Measurements from ENCODE around the gene CD58.
"Not testable (repeated sequence)": the region's sequence is repeated elsewhere in the genome, so short reads cannot be mapped to it uniquely, and the experiment has no call there.

The CD58 gene

GRCh38 chr1:116591951-116592605 is 21.3 kb upstream of the CD58 start:
- not testable (repeated sequence) for DNase-seq (ENCODE audit: low read depth)

- DNase-seq (ENCODE audit: low read depth) = not testable (repeated sequence)
Measured at GRCh38 chr1:116591006-116591950, 20.5 kb upstream of the CD58 start.

- DNase-seq (ENCODE audit: low read depth) = not testable (repeated sequence)
Measured at GRCh38 chr1:116590359-116591005, 19.7 kb upstream of the CD58 start.

GRCh38 chr1:116589101-116589735 is 18.4 kb upstream of the CD58 start:
- DNase-seq (ENCODE audit: low read depth) = not testable (repeated sequence)

- no peak for DNase-seq (ENCODE audit: low read depth)
Measured at GRCh38 chr1:116587501-116588227, 16.8 kb upstream of the CD58 start.

- no peak for DNase-seq (ENCODE audit: low read depth)
Measured at GRCh38 chr1:116586741-116587143, 15.9 kb upstream of the CD58 start.

GRCh38 chr1:116585886-116586285 is 15.1 kb upstream of the CD58 start:
- no peak for DNase-seq (ENCODE audit: low read depth)

GRCh38 chr1:116581323-116581885 is 10.6 kb upstream of the CD58 start:
- no peak for DNase-seq (ENCODE audit: low read depth)

- no peak for DNase-seq (ENCODE audit: low read depth)
Measured at GRCh38 chr1:116580446-116581322, 9.9 kb upstream of the CD58 start.

- DNase-seq (ENCODE audit: low read depth) = no peak
Measured at GRCh38 chr1:116579259-116579875, 8.5 kb upstream of the CD58 start.

- no peak for DNase-seq (ENCODE audit: low read depth)
Measured at GRCh38 chr1:116578581-116578980, 7.8 kb upstream of the CD58 start.

GRCh38 chr1:116577759-116578314 is 7.0 kb upstream of the CD58 start:
- no peak for DNase-seq (ENCODE audit: low read depth)

GRCh38 chr1:116574581-116575291 is 3.9 kb upstream of the CD58 start:
- peak; percentile 25 for DNase-seq (ENCODE audit: low read depth)

- DNase-seq (ENCODE audit: low read depth) = no peak
Measured at GRCh38 chr1:116573431-116574095, 2.7 kb upstream of the CD58 start.

GRCh38 chr1:116572771-116573430 is 2.1 kb upstream of the CD58 start:
- DNase-seq (ENCODE audit: low read depth) = no peak

GRCh38 chr1:116572099-116572498 is 1.3 kb upstream of the CD58 start:
- no peak for DNase-seq (ENCODE audit: low read depth)

GRCh38 chr1:116571215-116571919 is 541 bp upstream of the CD58 start:
- DNase-seq (ENCODE audit: low read depth) = no peak

Data from activated gamma-delta T cell treated with anti-CD3 and anti-CD28 coated beads, Interleukin-2, amount 50 U/mL, for 16 hours (primary cell).